HG03575 (cell line): ENCODE measurements around the gene TBC1D5.

Experiments used
- ATAC-seq: cut with Tn5 transposase; IDR thresholded peaks from one replicate; pipeline ENCODE4 v1.9.1; 2021; ENCODE audit not compliant: unreplicated experiment, insufficient number of reproducible peaks, low FRiP score; ENCODE audit errors: extremely low read depth

Gene TBC1D5

DNA sequence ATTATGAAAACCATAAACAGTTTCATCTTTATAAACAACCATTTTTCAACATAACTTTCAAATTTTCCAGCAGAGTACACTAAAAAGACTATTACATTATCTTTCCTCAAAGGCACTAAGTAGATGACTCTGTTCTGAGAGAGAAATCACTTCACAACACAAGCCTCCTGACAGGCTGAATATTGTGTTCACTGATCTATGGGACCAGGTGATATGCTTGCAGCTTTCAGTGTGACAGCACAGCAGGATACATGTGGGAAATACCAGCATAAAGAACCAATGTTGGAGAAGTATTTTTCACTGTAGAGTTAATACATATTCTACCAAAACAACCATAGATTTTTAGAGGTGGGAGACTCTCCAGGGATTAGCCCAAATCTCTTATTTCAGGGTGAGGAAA lies 507.1 kb downstream of the TBC1D5 start:
- no peak for ATAC-seq

DNA sequence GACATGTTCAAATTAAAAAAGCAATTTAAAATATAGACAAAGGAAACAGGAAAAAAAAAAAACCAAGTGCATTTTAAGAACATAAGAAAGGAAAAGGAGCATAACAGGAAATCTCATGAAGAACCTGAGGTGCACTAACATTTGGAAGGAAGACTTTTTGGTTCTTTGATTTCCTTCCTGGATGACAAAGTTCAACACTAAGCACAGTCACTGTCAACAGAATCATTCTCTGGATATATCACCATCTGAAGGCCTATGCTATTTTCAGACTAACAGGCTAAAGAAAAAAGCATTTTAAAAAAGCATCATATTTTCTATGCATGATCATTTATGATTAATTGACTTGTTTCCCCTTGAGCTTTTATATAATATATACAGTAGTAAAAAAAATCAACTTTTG lies 508.0 kb downstream of the TBC1D5 start:
- no peak for ATAC-seq

GRCh38 chr3:17233398-17233800 lies 509.0 kb downstream of the TBC1D5 start:
- peak; percentile 66 for ATAC-seq

DNA sequence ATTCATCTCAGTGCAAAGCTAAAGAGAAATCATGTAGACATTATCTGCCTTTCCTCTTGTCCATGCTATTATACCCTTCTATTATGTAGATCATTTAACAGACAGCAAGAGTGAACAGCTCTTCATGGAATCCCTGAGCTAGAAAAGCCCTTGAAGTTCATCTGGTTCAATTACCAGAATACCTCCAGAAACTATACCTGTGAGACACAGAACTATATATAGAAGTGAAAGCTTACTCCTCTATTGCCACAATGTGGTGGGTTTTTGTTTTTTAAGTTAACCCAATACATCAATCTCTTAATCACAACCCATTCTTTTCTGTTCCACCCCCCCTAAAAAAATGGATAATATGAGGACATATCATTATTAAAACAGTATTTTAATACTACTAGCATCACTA lies 510.0 kb downstream of the TBC1D5 start:
- no peak for ATAC-seq

GRCh38 chr3:17231537-17232261 lies 510.7 kb downstream of the TBC1D5 start:
- ATAC-seq: no peak

DNA sequence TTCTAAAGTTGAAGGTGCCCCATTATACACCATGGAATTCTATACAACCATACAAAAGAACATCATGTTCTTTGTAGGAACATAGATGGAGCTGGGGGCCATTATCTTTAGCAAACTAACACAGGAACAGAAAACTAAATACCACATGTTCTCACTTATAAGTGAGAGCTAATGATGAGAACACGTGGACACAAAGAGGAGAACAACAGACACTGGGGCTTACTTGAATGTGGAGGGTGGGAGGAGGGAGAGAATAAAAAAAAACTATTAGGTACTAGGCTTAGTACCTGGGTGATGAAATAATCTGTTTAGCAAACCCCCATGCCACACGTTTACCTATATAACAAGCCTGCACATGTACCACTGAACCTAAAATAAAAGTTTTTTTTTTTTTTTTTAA lies 515.0 kb downstream of the TBC1D5 start:
- no peak for ATAC-seq

DNA sequence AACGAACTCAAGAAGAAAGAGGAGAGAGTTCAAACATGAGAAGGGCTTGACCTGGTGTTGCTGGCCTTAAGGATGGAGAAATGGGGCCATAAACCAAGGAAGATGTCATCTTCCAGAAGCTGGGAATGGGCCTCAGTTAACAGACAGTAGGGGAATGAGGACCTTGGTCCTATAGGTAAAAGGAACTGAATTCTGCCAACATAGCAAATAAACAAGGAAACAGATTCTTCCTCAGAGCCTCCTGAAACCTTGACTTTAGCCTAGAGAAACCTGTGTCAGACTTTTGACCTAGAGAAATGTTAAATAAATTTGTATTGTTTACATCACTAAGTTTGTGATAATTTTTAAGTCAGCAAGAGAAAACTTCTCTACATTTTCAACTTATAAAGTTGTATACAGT lies 520.9 kb downstream of the TBC1D5 start:
- ATAC-seq: no peak

DNA sequence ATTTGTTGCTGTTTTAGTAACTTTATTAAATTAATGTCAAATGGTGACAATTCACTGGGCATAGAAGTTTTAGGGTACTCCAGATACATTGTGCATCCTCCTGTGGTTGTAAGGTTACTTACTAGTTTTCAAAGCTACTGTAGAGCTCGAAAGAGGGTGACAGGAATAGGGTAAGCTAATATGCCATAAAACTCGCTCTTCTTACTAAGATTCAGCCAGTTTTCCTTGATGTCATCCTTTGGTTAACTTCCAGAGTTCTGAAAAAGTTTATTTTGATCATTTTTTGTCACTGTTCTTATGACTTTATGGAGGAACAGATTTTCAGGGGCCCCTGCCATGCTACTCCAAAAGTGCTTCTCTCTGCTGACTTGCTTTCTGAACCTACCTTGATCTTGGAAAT lies 522.8 kb downstream of the TBC1D5 start:
- ATAC-seq: no peak

DNA sequence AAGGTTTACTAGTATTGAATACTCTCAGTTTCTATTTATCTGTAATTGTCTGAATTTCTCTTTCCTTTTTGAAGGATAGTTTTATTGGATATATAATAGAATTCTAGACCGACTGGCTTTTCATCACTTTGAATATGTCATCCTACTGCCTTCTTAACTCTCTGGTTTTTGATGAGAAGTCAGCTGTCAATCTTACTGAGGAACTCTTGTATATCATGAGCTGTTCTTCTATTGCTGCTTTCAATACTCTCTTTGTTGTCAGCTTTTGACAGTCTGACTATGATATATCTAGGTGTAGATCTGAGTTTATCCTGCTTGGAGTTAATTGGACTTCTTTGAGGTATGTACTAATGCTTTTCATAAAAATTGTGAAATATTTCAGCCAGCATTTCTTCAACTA lies 523.8 kb downstream of the TBC1D5 start:
- no peak for ATAC-seq

GRCh38 chr3:17217588-17217987 lies 524.8 kb downstream of the TBC1D5 start:
- no peak for ATAC-seq

DNA sequence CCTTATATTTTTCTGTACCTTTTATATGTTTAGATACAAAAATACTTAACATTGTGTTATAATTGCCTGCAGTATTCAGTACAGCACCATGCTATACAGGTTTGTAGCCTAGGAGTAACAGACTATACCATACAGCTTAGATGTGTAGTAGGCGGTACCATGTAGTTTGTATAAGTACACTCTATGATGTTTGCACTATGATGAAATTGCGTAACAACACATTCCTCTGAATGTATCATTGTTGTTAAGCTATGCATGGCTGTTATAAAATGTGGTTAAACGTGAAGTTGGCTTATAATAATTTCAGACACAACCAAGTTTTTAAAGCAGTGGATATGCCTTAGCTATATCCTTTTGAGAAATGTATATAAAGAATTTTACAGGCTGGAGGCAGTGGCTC lies 529.3 kb downstream of the TBC1D5 start:
- ATAC-seq: no peak

GRCh38 chr3:17207979-17208378 lies 534.5 kb downstream of the TBC1D5 start:
- ATAC-seq: no peak

DNA sequence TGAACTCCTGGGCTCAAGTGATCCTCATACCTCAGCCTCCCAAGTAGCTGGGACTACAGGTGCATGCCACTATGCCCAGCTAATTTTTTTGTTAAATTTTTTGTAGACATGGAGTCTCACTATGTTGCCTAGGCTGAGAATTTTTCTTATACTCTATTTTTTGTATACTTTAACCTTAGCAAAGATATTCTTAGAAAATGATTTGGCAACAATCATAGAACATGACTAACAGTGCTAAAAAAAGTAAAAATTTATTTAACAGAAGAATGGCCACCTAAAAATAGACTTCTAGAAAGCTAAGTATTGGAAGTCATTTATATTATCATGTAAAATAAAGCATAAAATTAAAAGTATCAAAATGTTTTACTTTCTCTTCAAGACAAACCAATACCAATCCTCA lies 535.4 kb downstream of the TBC1D5 start:
- no peak for ATAC-seq

- ATAC-seq: no peak
Observed at GRCh38 chr3:17204049-17204650, 538.3 kb downstream of the TBC1D5 start.

- ATAC-seq: no peak
Observed at GRCh38 chr3:17201538-17201937, 540.9 kb downstream of the TBC1D5 start.

GRCh38 chr3:17195856-17196604 lies 546.4 kb downstream of the TBC1D5 start:
- ATAC-seq: peak; percentile 67

DNA sequence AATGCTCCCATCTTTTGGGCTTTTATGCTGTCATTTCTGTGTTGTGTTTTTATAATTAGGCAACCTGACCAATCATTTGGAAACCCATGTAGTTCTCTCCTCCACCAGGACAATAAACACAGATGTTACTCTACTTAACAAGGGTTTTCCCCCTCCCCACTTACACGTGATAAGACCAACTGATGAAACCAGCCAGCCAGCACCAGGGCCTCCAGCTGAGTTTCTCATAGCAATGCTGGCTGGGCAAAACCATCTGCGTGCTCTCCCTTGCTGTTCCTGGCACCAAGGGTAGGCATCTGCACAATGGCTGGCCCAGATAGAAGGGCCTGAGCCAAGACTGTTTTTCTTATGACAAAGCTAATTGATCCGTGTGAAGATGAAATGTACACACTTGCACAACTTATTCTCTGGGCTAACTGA lies 547.2 kb downstream of the TBC1D5 start:
- peak; percentile 84 for ATAC-seq

- no peak for ATAC-seq
Observed at GRCh38 chr3:17194116-17194515, 548.3 kb downstream of the TBC1D5 start.

DNA sequence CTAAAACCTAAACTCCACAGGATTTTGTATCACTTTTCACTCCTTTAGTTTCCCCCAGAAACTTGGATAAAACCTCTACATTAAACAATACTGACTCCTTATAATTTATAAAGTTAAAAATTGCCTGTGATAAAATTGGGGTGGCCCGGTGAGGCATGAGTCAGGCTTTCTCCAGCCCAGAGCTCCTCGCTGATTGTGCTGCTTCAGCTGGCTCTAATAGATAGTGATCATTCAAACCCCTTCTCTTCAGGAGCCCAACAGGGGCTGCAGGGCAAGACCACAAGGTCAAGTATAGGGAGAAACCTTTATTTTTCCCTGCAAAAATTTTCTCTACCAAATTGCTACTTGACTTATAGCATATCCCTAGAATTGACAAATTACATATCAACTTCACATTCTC lies 549.4 kb downstream of the TBC1D5 start:
- ATAC-seq: no peak

GRCh38 chr3:17190353-17191078 lies 551.9 kb downstream of the TBC1D5 start:
- no peak for ATAC-seq
